ENCODE results near the gene MFSD6L. TPM values are rescaled to one million over a fixed set of nuclear protein-coding genes. Genes with fewer than 3 reads are reported as not detected.
A peak's percentile ranks its signal among the peaks of the same experiment; 100 is the strongest.

MFSD6L gene
- under 1 TPM in 3 of 8 experiments, not detected in 5; 0.08 to 0.14 (median 0.09) TPM for total RNA-seq

GRCh38 chr17:8798846-8799569, at the start of gene MFSD6L:
Gene MFSD6L (minus strand): TSS chr17:8799365. CDS start chr17:8799120, 245 bp downstream.
- peak in 2 of 8 experiments; percentile 51 to 53 for ATAC-seq (replicated peaks in 6 of 8)

GRCh38 chr17:8847891-8848290, 48.7 kb upstream of the MFSD6L start:
- whole genome bisulfite sequencing, 10 experiments = 40 to 100% (median 81%) methylated on average over 1 to 2 of the region's 2 CpGs; no CpG with 5 or more reads in 7 of the 10 experiments
- Histone ChIP-seq H3K4me3 (no peak overlapping the region), H3K27ac (no peak overlapping the region), H3K4me1 (replicated peaks in 1 of 2) (peaks cover 0 to 11% of the 10 kb centered on the region in 2 donors)
- in situ Hi-C loops (cut with MboI; ENCODE audit: low pct_unique_long_range_greater_than_20kb in 2 of 9, low sequenced_read_pairs in 9 of 9, unreplicated experiment in 9 of 9) = no loop called here
- no peak for ATAC-seq (replicated peaks in 6 of 8)

More at GRCh38 chr17:8798846-8799569, at the start of gene MFSD6L:
- Histone ChIP-seq H3K4me3 (no peak within 1 kb of the TSS), H3K27ac (no peak within 1 kb of the TSS), H3K4me1 (replicated peaks in 1 of 2) (no peaks in the 10 kb centered on the region)
- in situ Hi-C loops (cut with MboI; ENCODE audit: low pct_unique_long_range_greater_than_20kb in 2 of 9, low sequenced_read_pairs in 9 of 9, unreplicated experiment in 9 of 9) = loop anchor here in 5 of 9 experiments (25.0 kb wide), 3 partner anchors 88 to 712 kb away; partner anchors contain the start of gene ALOX12B (in 2 of the 5)
- 17 to 37% (median 30%) methylated on average over 2 to 6 of the region's 62 CpGs; no CpG with 5 or more reads in 7 of the 10 experiments for WGBS, 10 experiments

- H3K27ac ChIP-seq = no peak overlapping the region
- H3K4me1 ChIP-seq (replicated peaks in 1 of 2) = peaks cover 0 to 11% of the 10 kb centered on the region in 2 donors
- in situ Hi-C loops (cut with MboI; ENCODE audit: low pct_unique_long_range_greater_than_20kb in 2 of 9, low sequenced_read_pairs in 9 of 9, unreplicated experiment in 9 of 9) = no loop called here
- ATAC-seq (replicated peaks in 6 of 8) = peak; percentile 81 to 98 (median 92)
- H3K4me3 ChIP-seq = no peak overlapping the region
These were observed 47.6 kb upstream of the MFSD6L start for GRCh38 chr17:8846768-8847211.

- no peak for ATAC-seq (replicated peaks in 6 of 8)
- 11 to 97% (median 76%) methylated on average over 1 to 7 of the region's 9 CpGs for WGBS, 10 experiments
- Histone ChIP-seq H3K4me1 (replicated peaks in 1 of 2) (peaks cover 0 to 11% of the 10 kb centered on the region in 2 donors), H3K27ac (no peak overlapping the region), H3K4me3 (no peak overlapping the region)
- in situ Hi-C loops (cut with MboI; ENCODE audit: low pct_unique_long_range_greater_than_20kb in 2 of 9, low sequenced_read_pairs in 9 of 9, unreplicated experiment in 9 of 9) = no loop called here
These were observed 45.4 kb upstream of the MFSD6L start for GRCh38 chr17:8844229-8845218.

GRCh38 chr17:8843344-8843743, 44.2 kb upstream of the MFSD6L start:
- in situ Hi-C loops (cut with MboI; ENCODE audit: low pct_unique_long_range_greater_than_20kb in 2 of 9, low sequenced_read_pairs in 9 of 9, unreplicated experiment in 9 of 9) = no loop called here
- Histone ChIP-seq H3K4me1 (replicated peaks in 1 of 2) (peaks cover 0 to 11% of the 10 kb centered on the region in 2 donors), H3K4me3 (no peak overlapping the region), H3K27ac (no peak overlapping the region)
- 0 to 56% (median 20%) methylated on average over 1 to 2 of the region's 2 CpGs; no CpG with 5 or more reads in 3 of the 10 experiments for WGBS, 10 experiments
- ATAC-seq (replicated peaks in 6 of 8) = peak in 3 of 8 experiments; percentile 34 to 61 (median 44)

- Histone ChIP-seq H3K4me1 (replicated peaks in 1 of 2) (peaks cover 0 to 11% of the 10 kb centered on the region in 2 donors), H3K27ac (no peak overlapping the region), H3K4me3 (no peak overlapping the region)
- ATAC-seq (replicated peaks in 6 of 8) = no peak
- WGBS, 10 experiments = 35 to 100% (median 77%) methylated on average over 1 to 4 of the region's 4 CpGs; no CpG with 5 or more reads in 4 of the 10 experiments
- in situ Hi-C loops (cut with MboI; ENCODE audit: low pct_unique_long_range_greater_than_20kb in 2 of 9, low sequenced_read_pairs in 9 of 9, unreplicated experiment in 9 of 9) = no loop called here
These were observed 42.7 kb upstream of the MFSD6L start for GRCh38 chr17:8841844-8842243.

- WGBS, 10 experiments = 0 to 68% (median 33%) methylated on average over 1 to 7 of the region's 11 CpGs; no CpG with 5 or more reads in 4 of the 10 experiments
- no peak overlapping the region for H3K4me3 ChIP-seq
- no peak overlapping the region for H3K27ac ChIP-seq
- in situ Hi-C loops (cut with MboI; ENCODE audit: low pct_unique_long_range_greater_than_20kb in 2 of 9, low sequenced_read_pairs in 9 of 9, unreplicated experiment in 9 of 9) = no loop called here
- no peak for ATAC-seq (replicated peaks in 6 of 8)
- H3K4me1 ChIP-seq (replicated peaks in 1 of 2) = peaks cover 0 to 11% of the 10 kb centered on the region in 2 donors
These were observed 40.3 kb upstream of the MFSD6L start for GRCh38 chr17:8839410-8839935.

- ATAC-seq (replicated peaks in 6 of 8) = no peak
- in situ Hi-C loops (cut with MboI; ENCODE audit: low pct_unique_long_range_greater_than_20kb in 2 of 9, low sequenced_read_pairs in 9 of 9, unreplicated experiment in 9 of 9) = no loop called here
These were observed 39.5 kb upstream of the MFSD6L start for GRCh38 chr17:8838551-8839095.

GRCh38 chr17:8837563-8838075, 38.5 kb upstream of the MFSD6L start:
- H3K4me1 ChIP-seq (replicated peaks in 1 of 2) = no peaks in the 10 kb centered on the region
- H3K27ac ChIP-seq = no peak overlapping the region
- WGBS, 10 experiments = 58 to 89% (median 74%) methylated on average over 1 to 5 of the region's 8 CpGs; no CpG with 5 or more reads in 4 of the 10 experiments
- ATAC-seq (replicated peaks in 6 of 8) = no peak
- no peak overlapping the region for H3K4me3 ChIP-seq
- in situ Hi-C loops (cut with MboI; ENCODE audit: low pct_unique_long_range_greater_than_20kb in 2 of 9, low sequenced_read_pairs in 9 of 9, unreplicated experiment in 9 of 9) = no loop called here

More at GRCh38 chr17:8838551-8839095, 39.5 kb upstream of the MFSD6L start:
- Histone ChIP-seq H3K27ac (no peak overlapping the region), H3K4me1 (replicated peaks in 1 of 2) (peaks cover 0 to 6% of the 10 kb centered on the region in 2 donors), H3K4me3 (no peak overlapping the region)
- 88 to 100% (median 95%) methylated on average over 1 to 4 of the region's 12 CpGs; no CpG with 5 or more reads in 5 of the 10 experiments for WGBS, 10 experiments

GRCh38 chr17:8836821-8837562, 37.8 kb upstream of the MFSD6L start:
- 0 to 100% (median 80%) methylated on average over 1 to 2 of the region's 15 CpGs; no CpG with 5 or more reads in 5 of the 10 experiments for WGBS, 10 experiments
- peak in 2 of 8 experiments; percentile 16 to 91 for ATAC-seq (replicated peaks in 6 of 8)
- in situ Hi-C loops (cut with MboI; ENCODE audit: low pct_unique_long_range_greater_than_20kb in 2 of 9, low sequenced_read_pairs in 9 of 9, unreplicated experiment in 9 of 9) = no loop called here
- no peaks in the 10 kb centered on the region for H3K4me1 ChIP-seq (replicated peaks in 1 of 2)
- H3K27ac ChIP-seq = no peak overlapping the region
- H3K4me3 ChIP-seq = no peak overlapping the region

GRCh38 chr17:8835631-8836364, 36.6 kb upstream of the MFSD6L start:
- in situ Hi-C loops (cut with MboI; ENCODE audit: low pct_unique_long_range_greater_than_20kb in 2 of 9, low sequenced_read_pairs in 9 of 9, unreplicated experiment in 9 of 9) = no loop called here
- Histone ChIP-seq H3K27ac (no peak overlapping the region), H3K4me3 (no peak overlapping the region), H3K4me1 (replicated peaks in 1 of 2) (no peaks in the 10 kb centered on the region)
- no peak for ATAC-seq (replicated peaks in 6 of 8)
- WGBS, 10 experiments = 48 to 100% (median 84%) methylated on average over 3 to 4 of the region's 6 CpGs; no CpG with 5 or more reads in 4 of the 10 experiments

Measured in motor neuron (in vitro differentiated cells).